H1 (cell line): ENCODE results near the gene RELB. TPM values are rescaled to one million over a fixed set of nuclear protein-coding genes. Genes with fewer than 3 reads are reported as not detected.

Experiments used
- E2F6 ChIP-seq: IDR thresholded peaks from 2 replicates; pipeline ENCODE4 v1.6.1; 2012; ENCODE audit warnings: inconsistent platforms
- FOSL1 ChIP-seq: IDR thresholded peaks from 2 replicates; pipeline ENCODE4 v1.6.1; 2011; ENCODE audit warnings: mild to moderate bottlenecking, low read depth, low read length, moderate library complexity; ENCODE audit not compliant: insufficient read depth
- JUN ChIP-seq: IDR thresholded peaks from 2 replicates; pipeline ENCODE4 v1.6.1; 2011; ENCODE audit warnings: low read depth, mild to moderate bottlenecking, improper control_type of control experiment, low read length
- KDM4A ChIP-seq: IDR thresholded peaks from one replicate; pipeline ENCODE4 v1.7.1; 2012; ENCODE audit warnings: low read depth, mild to moderate bottlenecking, moderate library complexity, low read length, inconsistent platforms; ENCODE audit not compliant: severe bottlenecking
- SAP30 ChIP-seq: fragments of 300-600 bp; sonication (generic); IDR thresholded peaks from 2 replicates; pipeline ENCODE4 v1.7.1; 2012; ENCODE audit warnings: low read length, moderate library complexity, mild to moderate bottlenecking, inconsistent platforms; ENCODE audit not compliant: insufficient read depth, insufficient replicate concordance
- polyA plus RNA-seq, 7 experiments: library from polyadenylated mRNA; depleted of rRNA in 3 of 7; stranded (reverse) in 5 of 7; unstranded in 2 of 7; fragments of >200 nt in 5 of 7; fragments of 200-250 nt in 2 of 7; gene quantifications; 1 replicate in 5 of 7; 2 replicates in 1 of 7; 4 replicates in 1 of 7; pipeline versions ENCODE4 v1.2.1 to v1.2.3, GENCODE V29; 2011 to 2013; ENCODE audit warnings: missing spikeins in 2 of 7, mixed read lengths in 2 of 7
- total RNA-seq: library from RNA; stranded (reverse); fragmentation: NEBNext Ultra II Directional; extraction: Animal tissue kit (Norgen Biotek cat#: 25700); gene quantifications from 2 replicates; pipeline ENCODE4 v1.2.1, GENCODE V29; 2021

The RELB gene
- total and polyA plus RNA-seq, 2 of the 8 experiments (the other 6 are each of a cell fraction or from before 2014, with no cell fraction given), result 10.0 to 13.1 TPM

- TF ChIP-seq KDM4A (no peak), SAP30 (no peak), FOSL1 (no peak), JUN (no peak), E2F6 (no peak)
These were observed 28.5 kb upstream of the RELB start (continued) for GRCh38 chr19:44972802-44973201.
